GM12872 (cell line): ENCODE data around the gene ERMAP.

Source experiments
- TF ChIP-seq, protein P1 (sequence below): IDR thresholded peaks from 3 replicates; pipeline ENCODE4 v1.5.1; 2011; ENCODE audit warnings: low read depth, mild to moderate bottlenecking, low read length, moderate library complexity; ENCODE audit not compliant: insufficient read depth

Gene ERMAP

DNA sequence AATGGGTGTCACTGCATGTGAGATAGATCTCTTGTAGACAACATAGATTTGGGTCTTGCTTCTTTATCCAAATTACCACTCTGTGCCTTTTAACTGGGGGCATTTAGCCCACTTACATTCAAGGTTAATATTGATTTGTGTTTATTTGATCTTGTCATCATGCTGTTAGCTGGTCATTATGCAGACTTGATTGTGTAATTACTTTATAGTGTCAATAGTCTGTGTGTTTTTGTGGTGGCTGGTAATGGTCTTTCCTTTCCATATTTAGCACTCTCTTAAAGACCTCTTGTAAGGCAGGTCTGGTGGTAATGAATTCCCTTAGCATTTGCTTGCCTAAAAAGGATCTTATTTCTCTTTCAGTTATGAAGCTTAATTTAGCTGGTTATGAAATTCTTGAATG is 59.1 kb downstream of the ERMAP start:
- TF ChIP-seq, protein P1, sequence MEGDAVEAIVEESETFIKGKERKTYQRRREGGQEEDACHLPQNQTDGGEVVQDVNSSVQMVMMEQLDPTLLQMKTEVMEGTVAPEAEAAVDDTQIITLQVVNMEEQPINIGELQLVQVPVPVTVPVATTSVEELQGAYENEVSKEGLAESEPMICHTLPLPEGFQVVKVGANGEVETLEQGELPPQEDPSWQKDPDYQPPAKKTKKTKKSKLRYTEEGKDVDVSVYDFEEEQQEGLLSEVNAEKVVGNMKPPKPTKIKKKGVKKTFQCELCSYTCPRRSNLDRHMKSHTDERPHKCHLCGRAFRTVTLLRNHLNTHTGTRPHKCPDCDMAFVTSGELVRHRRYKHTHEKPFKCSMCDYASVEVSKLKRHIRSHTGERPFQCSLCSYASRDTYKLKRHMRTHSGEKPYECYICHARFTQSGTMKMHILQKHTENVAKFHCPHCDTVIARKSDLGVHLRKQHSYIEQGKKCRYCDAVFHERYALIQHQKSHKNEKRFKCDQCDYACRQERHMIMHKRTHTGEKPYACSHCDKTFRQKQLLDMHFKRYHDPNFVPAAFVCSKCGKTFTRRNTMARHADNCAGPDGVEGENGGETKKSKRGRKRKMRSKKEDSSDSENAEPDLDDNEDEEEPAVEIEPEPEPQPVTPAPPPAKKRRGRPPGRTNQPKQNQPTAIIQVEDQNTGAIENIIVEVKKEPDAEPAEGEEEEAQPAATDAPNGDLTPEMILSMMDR, result no peak

GRCh38 chr1:42877380-42877779 is 60.5 kb downstream of the ERMAP start:
- TF ChIP-seq, protein P1, result no peak

DNA sequence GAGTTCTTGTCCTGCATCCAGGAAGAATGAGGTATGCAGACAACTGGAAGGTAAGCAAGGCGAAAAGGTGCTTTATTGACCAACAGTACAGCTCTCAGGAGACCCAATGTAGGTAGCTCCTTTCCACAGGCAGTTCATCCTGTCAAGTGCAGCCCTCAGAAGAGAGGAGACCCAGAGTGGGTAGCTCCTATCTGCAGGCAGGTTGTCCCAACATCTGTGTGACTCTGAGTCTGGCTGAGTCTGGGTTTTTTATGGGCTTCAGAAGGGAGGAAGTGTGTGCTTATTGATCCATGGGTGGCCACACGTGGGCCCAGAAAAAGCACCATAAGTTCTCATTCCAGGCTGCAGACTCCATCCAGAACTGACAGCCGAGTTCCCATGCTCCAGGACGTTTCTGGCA is 63.5 kb downstream of the ERMAP start:
- TF ChIP-seq, protein P1, result no peak

- TF ChIP-seq, protein P1, result no peak
These were observed 69.3 kb downstream of the ERMAP start for GRCh38 chr1:42886046-42886739.

GRCh38 chr1:42886800-42887199 is 69.9 kb downstream of the ERMAP start:
- TF ChIP-seq, protein P1, result no peak

GRCh38 chr1:42887366-42887765 is 70.4 kb downstream of the ERMAP start:
- TF ChIP-seq, protein P1, result no peak

- TF ChIP-seq, protein P1, result no peak
These were observed 71.2 kb downstream of the ERMAP start for GRCh38 chr1:42888013-42888633.
